Adipose tissue (tissue), 3 donors: ENCODE results near the gene KRT74. TPM values are rescaled to one million over a fixed set of nuclear protein-coding genes. Genes with fewer than 3 reads are reported as not detected.

Experiments
- H3K27ac ChIP-seq: one replicate; pipeline ENCODE4 v1.5.1; 2013; ENCODE audit warnings: low read depth, low read length
- WGBS, 3 donors: extraction: QIAGEN DNeasy Blood & Tissue Kit; methylation state at CpG; one replicate each; pipeline ENCODE4 v1.1.7; 2013; 5-methylcytosine and 5-hydroxymethylcytosine counted together
- polyA plus RNA-seq, 3 donors: library from polyadenylated mRNA; stranded (reverse); fragments of 200-250 nt; gene quantifications; one replicate each; pipeline ENCODE4 v1.2.3, GENCODE V29; 2013
- donor health status: healthy with polysubstance abuse.
- donor health status: Bipolar disorder and iron deficiency.
- donor health status: healthy.

The KRT74 gene
- polyA plus RNA-seq, 3 donors = not detected

DNA sequence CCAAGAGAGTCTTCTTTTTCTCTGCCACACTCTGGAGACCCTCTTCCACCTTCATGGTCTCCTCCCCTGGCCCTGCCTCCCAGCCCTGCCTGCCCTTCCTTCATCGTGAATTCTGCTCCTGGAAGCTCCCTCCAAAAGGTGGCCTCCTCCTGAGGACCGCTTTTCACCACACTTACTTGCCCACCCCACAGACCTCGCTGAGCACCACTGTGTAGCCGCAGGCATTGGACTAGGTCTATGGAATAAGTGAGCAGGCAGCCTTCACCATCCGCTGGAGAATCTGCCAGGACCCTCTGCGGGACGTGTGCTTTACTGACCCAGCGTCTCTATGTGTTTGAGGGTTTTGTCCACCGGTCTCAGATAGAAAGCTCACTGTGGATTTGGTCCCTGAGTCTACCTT lies 43.8 kb downstream of the KRT74 start:
- WGBS, 3 donors = 93 to 95% (median 93%) methylated on average over 9 of the region's 9 CpGs
- no peak overlapping the region for H3K27ac ChIP-seq

DNA sequence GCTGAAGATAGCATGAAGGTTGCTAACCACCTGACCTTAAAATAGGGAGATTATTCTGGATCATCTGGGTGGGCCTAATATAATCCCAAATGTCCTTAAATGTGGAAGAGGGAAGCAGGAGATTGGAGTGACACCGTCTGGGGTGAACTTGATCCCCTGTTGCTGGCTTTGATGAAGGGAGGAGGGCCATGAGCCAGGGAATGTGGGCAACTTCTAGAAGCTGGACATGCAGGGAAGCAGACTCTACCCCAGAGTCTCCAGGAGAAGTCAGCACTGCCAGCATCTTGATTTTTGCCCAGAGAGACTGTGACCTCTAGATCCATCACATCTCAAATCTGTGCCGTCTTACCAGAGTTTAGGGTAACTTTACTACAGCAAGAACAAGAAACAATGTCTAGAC lies 44.2 kb downstream of the KRT74 start:
- WGBS, 3 donors = 92 to 97% (median 95%) methylated on average over 2 of the region's 2 CpGs
- no peak overlapping the region for H3K27ac ChIP-seq

DNA sequence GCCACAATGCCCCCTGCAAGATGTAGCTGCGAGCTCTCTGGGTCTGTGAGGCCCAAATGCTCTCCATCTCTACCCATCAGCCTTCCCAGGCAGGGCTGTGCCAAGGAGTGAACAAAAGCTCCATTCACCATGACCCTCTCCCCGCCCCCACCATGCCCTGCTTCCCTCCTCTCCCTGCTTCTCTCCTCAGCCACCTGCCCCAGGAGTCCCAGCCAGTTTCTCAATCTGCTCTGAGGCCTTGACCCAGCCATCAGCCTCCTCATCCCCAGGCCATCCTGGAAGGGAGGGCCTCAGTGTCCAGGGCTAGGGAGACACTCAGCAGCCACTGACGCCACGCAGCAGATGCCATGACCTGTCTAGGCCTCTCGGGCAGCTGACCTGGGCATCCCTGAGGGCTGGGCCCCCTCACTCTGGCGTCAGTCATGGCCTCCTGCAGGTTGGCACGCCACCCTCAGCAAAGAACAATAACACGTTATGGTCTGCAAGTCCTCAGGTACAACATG lies 45.0 kb downstream of the KRT74 start:
- H3K27ac ChIP-seq = no peak overlapping the region
- 76 to 89% (median 86%) methylated on average over 8 of the region's 8 CpGs for WGBS, 3 donors

DNA sequence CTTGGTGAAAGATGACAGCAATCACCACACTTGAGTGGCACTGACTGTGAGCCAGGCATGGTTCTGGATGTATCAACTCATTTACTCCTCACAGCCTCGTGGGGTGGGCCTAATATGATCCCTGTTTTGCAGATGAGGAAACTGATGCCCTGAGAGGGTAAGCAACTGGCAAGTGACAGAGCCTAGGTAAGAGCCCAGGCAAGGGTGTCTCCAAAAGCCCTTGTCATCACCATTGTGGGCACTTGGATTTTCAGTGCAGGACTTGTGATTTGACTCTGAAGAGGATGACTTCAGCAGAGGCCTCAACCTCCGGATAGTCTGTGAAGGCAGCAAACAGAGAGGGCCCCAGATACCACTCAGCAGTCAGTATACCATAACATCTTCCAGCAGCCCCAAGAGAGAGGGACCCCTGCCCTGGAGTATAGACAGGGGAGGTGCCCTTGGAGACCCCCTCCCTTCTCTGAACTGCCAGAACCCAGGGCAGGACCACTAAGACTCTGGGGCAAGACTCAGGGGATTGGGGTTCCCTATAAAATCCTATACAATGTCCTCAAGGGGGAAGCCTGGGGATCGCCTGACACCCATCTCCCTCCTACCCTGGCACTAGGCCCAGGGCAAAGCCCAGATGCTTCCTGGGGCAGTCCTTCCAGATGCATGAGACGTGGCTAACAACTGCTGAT lies 46.4 kb downstream of the KRT74 start:
- H3K27ac ChIP-seq = no peak overlapping the region
- 43 to 86% (median 51%) methylated on average over 4 of the region's 4 CpGs for WGBS, 3 donors

DNA sequence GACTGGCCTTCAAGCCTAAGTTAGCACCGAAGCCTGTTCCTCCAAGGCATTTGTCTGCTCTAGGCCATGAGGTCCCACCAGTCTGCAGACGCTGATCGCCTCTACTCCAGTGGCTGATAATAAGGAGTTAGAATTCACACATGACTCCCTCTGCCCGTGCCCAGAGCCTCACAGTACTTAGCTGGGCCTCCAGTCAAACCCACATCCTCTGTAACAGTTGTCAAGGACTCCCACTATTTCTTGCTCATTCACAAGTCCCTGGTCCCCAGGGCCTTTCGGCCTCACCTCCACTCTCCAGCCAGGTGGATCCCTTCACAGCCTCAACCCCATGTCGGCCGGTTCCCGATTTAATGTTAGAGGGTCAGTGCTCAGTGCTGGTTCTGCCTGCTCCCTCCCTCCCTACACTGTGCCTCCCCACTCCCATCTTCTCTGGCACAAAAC lies 47.1 kb downstream of the KRT74 start:
- WGBS, 3 donors = 72 to 83% (median 81%) methylated on average over 8 of the region's 8 CpGs

DNA sequence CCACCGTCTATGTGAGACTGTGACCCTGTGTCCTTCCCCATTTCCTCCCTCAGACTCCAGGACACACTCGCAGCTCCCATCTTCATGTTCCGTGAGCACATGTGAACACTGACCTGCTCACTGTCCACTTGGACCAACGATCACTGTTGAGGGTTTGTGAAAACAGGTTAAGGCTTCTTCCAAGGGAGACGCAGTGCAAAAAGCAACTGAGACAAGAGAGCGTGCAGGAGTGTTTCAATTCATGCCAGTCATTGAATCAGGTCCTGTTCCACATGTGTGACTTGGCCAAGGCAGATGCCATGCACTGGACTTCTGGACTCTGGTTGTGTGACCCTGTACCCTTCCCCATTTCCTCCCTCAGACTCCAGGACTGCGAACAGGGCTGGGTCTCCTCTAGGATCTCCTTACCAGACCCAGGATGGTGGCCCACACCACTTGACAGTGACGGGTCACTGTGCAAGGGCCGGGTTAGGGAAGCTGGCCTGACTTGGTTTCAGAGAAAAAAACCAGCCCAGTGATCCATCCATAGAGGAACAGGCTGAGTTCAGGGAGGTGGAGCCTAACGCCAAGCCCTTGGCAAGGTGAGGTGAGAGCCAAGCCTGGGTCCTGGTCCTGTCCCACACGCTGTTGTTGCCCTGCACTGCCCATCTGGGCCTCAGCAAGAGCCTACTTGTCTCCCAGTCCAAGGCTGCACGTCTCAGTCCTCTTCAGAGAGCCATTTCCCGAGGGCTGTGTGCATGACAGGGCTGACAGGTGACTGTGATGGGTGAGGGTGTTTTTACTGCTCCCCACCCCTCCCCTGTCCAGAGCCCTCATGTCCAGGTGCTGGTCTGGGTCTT lies 47.8 kb downstream of the KRT74 start:
- 78 to 84% (median 83%) methylated on average over 13 of the region's 13 CpGs for WGBS, 3 donors
- no peak overlapping the region for H3K27ac ChIP-seq

More for the DNA sequence above, 47.1 kb downstream of the KRT74 start:
- no peak overlapping the region for H3K27ac ChIP-seq

DNA sequence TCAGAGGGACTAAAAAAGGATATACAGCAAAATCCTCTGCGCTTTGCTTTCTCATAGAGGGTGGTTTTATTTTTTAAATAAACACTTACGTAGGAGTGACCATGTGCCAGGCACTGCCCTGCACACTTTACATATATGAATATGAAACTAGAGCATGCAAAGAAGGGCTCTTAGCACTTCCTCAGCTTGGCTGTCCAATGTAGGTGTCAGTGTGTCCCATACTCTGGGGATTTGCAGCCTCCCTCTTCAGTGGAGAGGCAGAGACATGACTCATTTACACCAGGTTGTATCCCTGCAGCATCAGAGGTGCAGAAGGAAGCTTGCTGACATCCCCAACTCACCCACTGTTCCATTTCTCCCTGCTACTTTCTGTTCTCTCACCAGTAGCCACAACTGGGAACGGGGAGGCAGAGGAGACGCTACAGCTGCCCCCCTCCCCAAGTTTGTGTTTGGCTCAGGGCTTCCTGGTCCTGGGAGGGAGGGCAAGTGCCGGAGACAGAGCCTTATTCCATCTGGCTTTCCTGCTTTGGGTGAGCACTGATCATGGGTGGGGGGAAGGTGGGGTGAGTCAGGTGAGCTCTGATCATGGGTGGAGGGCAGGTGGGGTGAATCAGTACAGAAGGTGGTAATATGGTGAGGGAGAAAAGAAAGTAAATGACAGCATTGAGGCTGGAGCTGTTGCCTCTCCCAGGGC lies 48.6 kb downstream of the KRT74 start:
- 79 to 86% (median 82%) methylated on average over 5 of the region's 5 CpGs for WGBS, 3 donors

DNA sequence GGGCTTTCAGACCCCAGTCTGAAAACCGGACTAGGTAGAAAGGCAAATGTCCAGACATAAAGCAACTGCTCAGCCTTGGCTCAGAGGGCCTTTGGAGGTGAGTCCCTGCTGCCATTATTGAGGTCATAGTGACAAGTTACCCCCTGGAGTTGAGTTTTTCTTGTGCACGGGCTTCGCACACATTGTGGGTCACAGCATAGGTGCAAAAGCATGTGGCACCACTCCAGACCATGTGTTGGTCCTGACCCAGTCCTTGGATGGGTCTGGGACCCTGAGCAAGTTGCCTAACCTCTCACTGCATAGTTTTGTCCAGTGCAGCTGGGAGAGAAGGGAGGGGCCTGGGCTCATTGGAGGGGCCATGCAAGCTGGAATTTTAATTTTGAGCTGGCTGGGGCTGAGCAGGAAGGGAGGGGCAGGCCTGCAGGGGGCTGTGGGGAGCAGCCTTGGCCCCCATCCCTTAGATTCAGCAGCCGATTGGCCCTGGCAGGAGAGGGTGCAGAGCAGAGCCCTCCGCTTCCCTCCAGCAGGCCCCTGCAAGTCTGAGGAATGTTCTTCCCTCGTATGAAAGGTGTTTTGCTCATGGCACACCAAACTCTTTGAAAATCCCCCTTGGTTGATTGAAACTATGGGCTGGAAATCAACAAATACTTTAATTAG lies 49.3 kb downstream of the KRT74 start:
- 67 to 75% (median 72%) methylated on average over 6 of the region's 6 CpGs for WGBS, 3 donors
- no peak overlapping the region for H3K27ac ChIP-seq

More for the DNA sequence above, 48.6 kb downstream of the KRT74 start:
- no peak overlapping the region for H3K27ac ChIP-seq

DNA sequence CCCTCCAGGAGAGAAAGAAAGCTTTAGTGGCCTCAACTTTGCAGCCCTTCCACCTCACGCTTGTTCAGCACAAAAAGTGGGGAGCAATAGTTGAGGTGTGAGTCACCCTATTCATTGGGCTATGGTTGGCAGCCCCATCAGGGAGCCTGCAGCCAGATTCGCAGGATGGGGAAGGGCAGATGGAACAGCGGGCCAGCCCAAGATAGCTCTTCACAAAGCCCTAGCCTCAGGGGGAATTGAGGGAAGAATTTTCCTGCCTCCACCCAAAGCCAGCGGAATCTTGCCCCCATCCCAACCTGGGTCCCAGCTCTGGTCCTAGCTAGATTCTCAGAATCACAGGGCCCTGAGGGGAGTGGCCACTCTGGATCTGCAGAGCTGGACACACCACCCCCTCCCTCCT lies 49.8 kb downstream of the KRT74 start:
- H3K27ac ChIP-seq = no peak overlapping the region
- 87 to 96% (median 89%) methylated on average over 4 of the region's 4 CpGs for WGBS, 3 donors

DNA sequence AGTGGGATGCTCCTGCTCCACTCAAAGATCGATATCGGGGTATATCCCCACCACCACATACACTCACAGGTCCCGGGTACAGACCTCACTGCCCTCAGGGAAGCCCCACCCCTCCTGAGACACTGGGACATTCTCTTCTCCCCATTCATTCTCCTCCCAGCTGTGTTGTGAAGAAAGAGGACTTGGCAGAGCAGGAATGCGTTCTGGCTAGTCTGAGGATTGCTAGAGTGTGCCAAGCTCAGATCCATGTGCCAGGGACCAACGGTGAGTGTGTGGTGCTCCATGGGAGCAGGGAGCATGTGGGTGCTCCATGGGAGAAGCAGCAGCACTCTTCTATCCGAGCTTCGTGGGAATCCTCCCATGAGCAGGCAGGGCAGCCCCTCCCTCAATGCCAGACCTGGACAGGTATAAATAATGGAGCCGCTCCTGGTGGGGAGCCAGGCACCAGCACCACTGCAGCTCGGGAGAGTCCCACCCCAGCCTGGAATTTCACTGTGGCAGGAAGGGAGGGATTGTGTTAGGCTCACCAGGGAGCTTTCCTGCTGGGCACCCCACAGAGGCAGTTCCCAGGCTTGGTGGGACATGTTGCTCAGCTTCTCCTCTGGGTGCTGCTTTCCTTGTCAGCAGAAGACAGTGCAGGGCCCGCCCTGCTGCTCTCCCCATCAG lies 51.2 kb downstream of the KRT74 start:
- no peak overlapping the region for H3K27ac ChIP-seq
- 61 to 69% (median 64%) methylated on average over 10 of the region's 10 CpGs for WGBS, 3 donors

DNA sequence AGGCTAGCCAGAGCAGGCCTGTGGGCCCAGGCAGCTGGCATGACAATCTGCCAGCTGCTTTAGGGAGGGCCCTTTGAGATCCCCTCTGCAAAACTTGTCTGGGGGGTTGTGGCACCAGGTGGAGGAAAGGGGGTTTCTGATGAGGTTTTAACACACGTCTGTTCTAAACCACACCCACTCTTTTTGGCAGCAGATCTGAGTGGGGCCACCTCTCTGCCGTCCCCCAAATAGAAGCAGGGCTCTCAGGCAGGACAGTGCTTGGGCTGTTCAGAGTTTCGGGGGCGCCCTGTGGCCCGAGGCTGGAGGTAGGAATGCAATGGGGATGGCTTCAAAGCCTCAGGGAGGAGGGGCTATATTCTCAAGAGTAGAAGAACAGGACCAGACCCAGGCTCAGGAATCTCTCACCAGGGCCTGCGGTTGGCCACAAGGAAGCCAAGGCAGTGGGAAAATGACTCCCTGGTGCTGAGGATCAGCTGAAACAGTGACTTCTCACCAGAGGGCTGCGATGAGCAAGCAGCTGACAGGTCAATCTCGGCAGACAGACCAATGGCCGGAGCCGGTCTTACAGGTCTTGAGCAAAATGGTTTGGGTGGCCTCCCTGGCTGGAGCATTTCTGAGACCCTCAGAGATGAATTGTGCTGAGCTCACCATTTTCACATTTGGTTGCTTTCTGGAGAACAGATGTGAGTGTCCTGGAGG lies 51.9 kb downstream of the KRT74 start:
- no peak overlapping the region for H3K27ac ChIP-seq
- WGBS, 3 donors = 75 to 81% (median 77%) methylated on average over 10 of the region's 10 CpGs

DNA sequence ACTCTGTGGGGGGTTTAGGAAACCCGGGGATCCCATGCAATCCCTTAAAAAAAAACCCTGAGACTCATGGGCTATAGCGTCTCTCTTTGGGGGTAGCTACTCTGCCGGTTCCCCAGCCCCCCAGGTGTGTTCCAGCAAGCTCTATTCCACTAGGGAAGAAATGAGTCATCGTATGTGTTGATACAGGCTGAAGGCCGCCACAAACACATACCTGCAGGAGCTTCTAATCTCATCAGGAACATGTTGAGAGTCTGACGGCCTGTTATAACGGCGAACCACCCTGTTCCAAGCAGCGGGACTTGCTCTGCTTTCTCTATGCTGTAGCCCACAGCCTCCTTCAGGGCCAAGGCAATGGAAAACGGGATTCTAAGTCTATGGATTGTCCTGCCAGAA lies 52.5 kb downstream of the KRT74 start:
- 52 to 82% (median 78%) methylated on average over 10 of the region's 10 CpGs for WGBS, 3 donors
- no peak overlapping the region for H3K27ac ChIP-seq

DNA sequence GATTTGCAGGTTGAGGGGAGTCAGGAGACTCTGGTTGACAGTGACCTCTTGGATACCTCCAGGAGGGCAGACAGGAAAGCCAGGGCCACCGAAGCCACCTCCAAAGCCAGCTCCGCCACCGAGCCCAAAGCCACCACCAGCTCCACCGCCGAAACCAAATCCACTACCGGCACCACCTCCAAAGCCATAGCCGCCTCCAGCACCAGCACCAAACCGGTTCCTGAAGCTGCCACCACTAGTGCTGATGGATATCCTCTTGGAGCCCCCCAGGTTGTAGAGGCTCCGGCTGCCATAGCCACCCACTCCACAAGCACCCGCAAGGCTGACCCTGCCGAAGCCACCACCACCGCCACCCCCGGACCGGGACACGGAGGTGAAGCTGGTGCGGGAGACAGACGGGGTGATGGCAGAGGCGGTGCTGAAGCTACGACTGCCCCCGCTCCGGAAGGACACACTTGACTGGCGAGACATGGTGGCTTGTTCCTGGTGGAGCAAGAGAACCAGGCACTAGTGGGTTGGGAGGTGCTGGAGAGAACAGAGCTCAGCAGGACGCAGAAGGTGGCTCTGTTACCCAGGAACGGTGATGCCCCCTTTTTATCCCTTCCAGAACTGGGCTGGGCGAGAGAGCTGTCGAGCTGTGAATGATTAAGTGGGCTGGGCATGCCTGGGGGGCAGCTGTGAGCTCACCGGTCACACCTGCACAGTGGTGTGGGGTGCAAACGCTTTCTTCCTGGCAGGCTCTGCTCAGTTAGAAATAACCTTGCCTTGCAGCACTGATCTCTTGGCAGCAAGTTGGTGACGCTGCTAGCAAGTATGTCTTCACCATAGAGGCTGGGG lies 53.6 kb downstream of the KRT74 start, which contains the start of gene KRT5:
TSS of gene KRT5 (minus strand) at position 569 of the 837 bp plus-strand sequence. CDS start at position 471, 98 bp downstream.
- WGBS, 3 donors = 86 to 89% (median 87%) methylated on average over 28 to 29 of the region's 29 CpGs
- H3K27ac ChIP-seq = no peak within 1 kb of the TSS

DNA sequence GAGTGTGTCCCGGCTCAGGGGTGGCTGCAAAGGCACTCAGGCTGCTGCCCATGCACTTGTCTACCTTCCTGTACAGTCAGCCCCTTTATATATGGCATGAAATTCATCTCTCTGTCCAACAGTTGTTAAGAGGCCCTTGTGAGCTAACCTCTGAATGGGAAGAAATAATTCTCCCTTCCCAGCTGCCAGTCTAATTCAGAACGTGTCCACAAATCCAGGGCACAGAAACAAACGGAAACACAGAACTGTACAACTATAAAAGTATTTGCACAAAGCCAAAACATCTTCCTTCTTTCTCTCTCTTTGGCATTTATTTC lies 54.3 kb downstream of the KRT74 start:
- 80 to 92% (median 86%) methylated on average over 3 of the region's 3 CpGs for WGBS, 3 donors

DNA sequence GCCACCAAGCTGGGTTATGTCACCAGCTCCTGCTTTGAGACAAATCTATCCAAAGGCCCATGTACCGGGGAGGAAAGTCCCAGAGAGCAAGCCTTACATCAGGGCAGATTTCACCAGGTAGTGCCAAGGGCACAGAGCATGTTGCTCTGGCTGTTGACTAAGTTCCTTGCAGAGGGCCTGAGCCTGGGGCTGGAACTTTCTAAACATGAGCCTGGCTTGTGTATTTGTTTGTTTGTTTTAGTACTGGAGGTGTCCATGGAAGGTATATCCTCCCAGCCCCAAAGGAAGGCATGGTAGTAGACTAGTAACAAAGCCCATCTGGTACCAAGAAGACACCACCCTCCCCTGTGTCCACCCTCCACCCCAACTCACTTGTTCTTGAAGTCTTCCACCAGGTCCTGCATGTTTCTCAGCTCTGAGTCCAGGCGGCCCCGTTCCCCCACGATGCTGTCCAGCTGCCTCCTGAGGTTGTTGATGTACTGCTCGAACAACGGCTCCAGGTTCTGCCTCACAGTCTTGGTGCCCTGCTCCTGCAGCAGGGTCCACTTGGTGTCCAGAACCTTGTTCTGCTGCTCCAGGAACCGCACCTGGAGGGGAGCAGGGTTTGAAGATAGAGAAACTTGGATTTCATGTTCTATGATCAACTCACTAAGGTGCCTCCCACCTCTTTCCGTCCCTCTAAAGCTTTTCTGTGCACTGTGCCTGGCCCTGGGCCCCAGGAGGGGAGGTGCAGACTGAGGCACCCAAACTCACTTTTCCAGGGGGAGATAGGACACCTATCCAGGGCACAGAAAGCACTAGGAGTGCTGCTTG lies 54.9 kb downstream of the KRT74 start:
- WGBS, 3 donors = 78 to 86% (median 82%) methylated on average over 8 of the region's 8 CpGs
- H3K27ac ChIP-seq = no peak overlapping the region

More for the DNA sequence above, 54.3 kb downstream of the KRT74 start:
- H3K27ac ChIP-seq = no peak overlapping the region

DNA sequence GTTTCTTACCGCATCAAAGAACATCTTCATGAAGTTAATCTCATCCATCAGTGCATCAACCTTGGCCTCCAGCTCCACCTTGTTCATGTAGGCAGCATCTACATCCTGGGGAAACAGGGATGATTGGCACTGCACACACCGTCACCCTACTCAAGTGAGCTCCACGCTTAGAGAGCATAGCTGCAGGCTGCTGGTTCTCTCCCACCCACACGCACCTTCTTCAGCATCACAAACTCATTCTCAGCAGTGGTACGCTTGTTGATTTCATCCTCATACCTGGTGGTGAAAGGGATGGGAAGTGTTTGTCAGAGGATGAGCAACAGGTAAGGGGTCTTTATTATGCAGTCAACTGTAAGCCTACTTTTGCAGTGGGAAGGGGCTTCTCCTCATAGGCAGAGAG lies 55.8 kb downstream of the KRT74 start:
- WGBS, 3 donors = 90 to 92% (median 92%) methylated on average over 5 of the region's 5 CpGs
- no peak overlapping the region for H3K27ac ChIP-seq
